ENCODE measurements around the gene ANXA2R. TPM values are rescaled to one million over a fixed set of nuclear protein-coding genes. Genes with fewer than 3 reads are reported as not detected.

The ANXA2R gene
- total and polyA plus RNA-seq, 2 donors (not counting 1 experiment from before 2014, with no cell fraction given), result 19.3 to 50.4 TPM

GRCh38 chr5:43007246-43007910 lies 32.7 kb downstream of the ANXA2R start:
- ATAC-seq (ENCODE audit: low read depth) (peak; percentile 13), DNase-seq (no peak)
- Histone ChIP-seq H3K27me3 (replicated peaks in 1 of 4; ENCODE audit: control extremely low read depth in 1 of 4, control insufficient read depth in 3 of 4, insufficient read depth in 4 of 4, low read length in 3 of 4) (no peaks in the 10 kb centered on the region), H3K36me3 (replicated peaks in 1 of 2; ENCODE audit: control extremely low read depth in 1 of 2, control insufficient read depth in 1 of 2, extremely low read depth in 1 of 2, insufficient read depth in 2 of 2, low read length in 1 of 2) (no peaks in the 10 kb centered on the region), H3K4me2 (replicated peaks; ENCODE audit: low read depth, low read length, poor library complexity, severe bottlenecking) (peak overlapping the region; percentile 85), H3K9me3 (ENCODE audit: control extremely low read depth in 1 of 3, control insufficient read depth in 2 of 3, insufficient read depth in 1 of 3, low read length in 2 of 3) (no peaks in the 10 kb centered on the region), H2AFZ (ENCODE audit: insufficient read depth, low read depth, low read length, poor library complexity, severe bottlenecking) (peak overlapping the region; percentile 88), H3K27ac (ENCODE audit: low read length in 2 of 2) (peak overlapping the region; percentile 83 to 97), H3K79me2 (ENCODE audit: control insufficient read depth, insufficient read depth, low read length) (peaks cover 6% of the 10 kb centered on the region), H4K20me1 (ENCODE audit: control insufficient read depth, insufficient read depth, low read length, poor library complexity, severe bottlenecking) (no peaks in the 10 kb centered on the region), H3K4me3 (ENCODE audit: control extremely low read depth in 1 of 5, extremely low read depth in 1 of 5, insufficient read depth in 1 of 5, low read depth in 2 of 5, low read length in 4 of 5) (peak overlapping the region; percentile 69 to 99 (median 76)), H3K4me1 (ENCODE audit: control insufficient read depth in 2 of 2, insufficient read depth in 2 of 2, low read length in 2 of 2) (peaks cover 20 to 38% of the 10 kb centered on the region in 2 donors), H3K9ac (ENCODE audit: low read length) (peak overlapping the region; percentile 78)
- Mint-ChIP-seq H3K4me1 (peaks cover 31% of the 10 kb centered on the region), H3K4me3 (peak overlapping the region; percentile 89), H3K9me3 (ENCODE audit: insufficient read depth) (no peaks in the 10 kb centered on the region), H3K27ac (peak overlapping the region; percentile 98), H3K27me3 (no peaks in the 10 kb centered on the region)
- ChIA-PET POLR2A (interaction anchor here (0.7 to 6.3 kb wide), 9 partner anchors 11 to 477 kb away, joined by 4 to 184 read pairs (median 49); partner anchors contain the start of genes ANXA2R, HMGCS1, TMEM267 and ZNF131), CTCF (interaction anchor here (0.8 to 5.9 kb wide), 11 partner anchors 11 to 99 kb away, joined by 3 to 177 read pairs (median 23); partner anchors contain the start of gene ANXA2R)
- TF ChIP-seq, protein P1, sequence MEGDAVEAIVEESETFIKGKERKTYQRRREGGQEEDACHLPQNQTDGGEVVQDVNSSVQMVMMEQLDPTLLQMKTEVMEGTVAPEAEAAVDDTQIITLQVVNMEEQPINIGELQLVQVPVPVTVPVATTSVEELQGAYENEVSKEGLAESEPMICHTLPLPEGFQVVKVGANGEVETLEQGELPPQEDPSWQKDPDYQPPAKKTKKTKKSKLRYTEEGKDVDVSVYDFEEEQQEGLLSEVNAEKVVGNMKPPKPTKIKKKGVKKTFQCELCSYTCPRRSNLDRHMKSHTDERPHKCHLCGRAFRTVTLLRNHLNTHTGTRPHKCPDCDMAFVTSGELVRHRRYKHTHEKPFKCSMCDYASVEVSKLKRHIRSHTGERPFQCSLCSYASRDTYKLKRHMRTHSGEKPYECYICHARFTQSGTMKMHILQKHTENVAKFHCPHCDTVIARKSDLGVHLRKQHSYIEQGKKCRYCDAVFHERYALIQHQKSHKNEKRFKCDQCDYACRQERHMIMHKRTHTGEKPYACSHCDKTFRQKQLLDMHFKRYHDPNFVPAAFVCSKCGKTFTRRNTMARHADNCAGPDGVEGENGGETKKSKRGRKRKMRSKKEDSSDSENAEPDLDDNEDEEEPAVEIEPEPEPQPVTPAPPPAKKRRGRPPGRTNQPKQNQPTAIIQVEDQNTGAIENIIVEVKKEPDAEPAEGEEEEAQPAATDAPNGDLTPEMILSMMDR (IDR thresholded peaks at IDR 0.05), result no peak
- no peak for TF ChIP-seq EZH2 (IDR thresholded peaks at IDR 0.05; ENCODE audit: borderline replicate concordance, insufficient read depth, low read depth, low read length, poor library complexity, severe bottlenecking)
- intact Hi-C loops (cut with micrococcal nuclease), result loop anchor here (1.0 to 2.0 kb wide), 2 partner anchors 12 to 13 kb away; no protein-coding TSS in a partner anchor
- WGBS (ENCODE audit: insufficient coverage), result 2% methylated on average over 24 of the region's 27 CpGs
